Upper lobe of left lung (tissue), 6 donors: ENCODE results near the gene VPS13D. TPM values are rescaled to one million over a fixed set of nuclear protein-coding genes. Genes with fewer than 3 reads are reported as not detected.

Source experiments
- ATAC-seq, 2 donors: fragments of 200-7000 bp; cut with Tn5 transposase; one replicate each; pipeline ENCODE4 v1.9.1; 2022; ENCODE audit warnings: mild to moderate bottlenecking in 2 of 2, moderate library complexity in 2 of 2; ENCODE audit not compliant: low FRiP score in 2 of 2
- DNase-seq, 2 donors: peaks; one replicate each; pipeline ENCODE4 v3.0.0-alpha.2; 2019 to 2020
- H3K27ac ChIP-seq, 4 donors: fragments of 200-600 bp; sonication (generic); one replicate each; pipeline ENCODE4 v1.5.1; 2016 to 2019
- H3K27me3 ChIP-seq, 4 donors: fragments of 200-600 bp; sonication (generic); one replicate each; pipeline ENCODE4 v1.5.1; 2017 to 2019
- H3K36me3 ChIP-seq, 4 donors: fragments of 200-600 bp; sonication (generic); one replicate each; pipeline ENCODE4 v1.5.1; 2016 to 2019
- H3K4me1 ChIP-seq, 4 donors: fragments of 200-600 bp; sonication (generic); one replicate each; pipeline ENCODE4 v1.5.1; 2018 to 2019
- H3K4me3 ChIP-seq, 4 donors: fragments of 200-600 bp; sonication (generic); one replicate each; pipeline ENCODE4 v1.5.1; 2017 to 2019; ENCODE audit warnings: mild to moderate bottlenecking in 2 of 4, moderate library complexity in 1 of 4
- H3K9me3 ChIP-seq, 4 donors: fragments of 200-600 bp; sonication (generic); one replicate each; pipeline ENCODE4 v1.5.1; 2018 to 2019
- CTCF ChIP-seq, 6 experiments: fragments of 450-650 bp in 4 of 6; fragments of 200-600 bp in 2 of 6; sonication (generic) in 2 of 6; IDR thresholded peaks; one replicate each; pipeline ENCODE4 v1.5.1; 2016 to 2019; ENCODE audit warnings: antibody characterized with exemption in 6 of 6
- EP300 ChIP-seq, 4 donors: sonication (generic); formaldehyde crosslinking; IDR thresholded peaks; one replicate each; pipeline ENCODE4 v1.5.1; 2017; ENCODE audit warnings: antibody characterized with exemption in 4 of 4, control low read depth in 2 of 4
- POLR2A ChIP-seq, 4 donors: fragments of 450-650 bp; IDR thresholded peaks; one replicate each; pipeline ENCODE4 v1.5.1; 2016 to 2017; ENCODE audit warnings: antibody characterized with exemption in 4 of 4, mild to moderate bottlenecking in 2 of 4
- POLR2AphosphoS5 ChIP-seq, 2 donors: sonication (generic); formaldehyde crosslinking; IDR thresholded peaks; one replicate each; pipeline ENCODE4 v1.5.1; 2017; ENCODE audit warnings: antibody characterized with exemption in 2 of 2
- WGBS, 2 donors: methylation state at CpG; one replicate each; pipeline ENCODE4 v1.1.5; 2017 to 2018; 5-methylcytosine and 5-hydroxymethylcytosine counted together
- total RNA-seq, 6 donors: library from RNA; depleted of rRNA in 4 of 6; stranded (reverse); fragments of >200 nt in 4 of 6; gene quantifications; one replicate each; pipeline versions ENCODE4 v1.1.0 to v1.2.1, GENCODE V29; 2016 to 2021
- donor health status: DM: no; HTN: no; CAD: no; lungs with moderate emphysema.
- donor health status: DM: no; HTN: yes; CAD: no; lungs with severe emphysema.

The VPS13D gene
- total RNA-seq, 6 donors from 2014 or later = 54.9 to 181 (median 87.9) TPM

DNA sequence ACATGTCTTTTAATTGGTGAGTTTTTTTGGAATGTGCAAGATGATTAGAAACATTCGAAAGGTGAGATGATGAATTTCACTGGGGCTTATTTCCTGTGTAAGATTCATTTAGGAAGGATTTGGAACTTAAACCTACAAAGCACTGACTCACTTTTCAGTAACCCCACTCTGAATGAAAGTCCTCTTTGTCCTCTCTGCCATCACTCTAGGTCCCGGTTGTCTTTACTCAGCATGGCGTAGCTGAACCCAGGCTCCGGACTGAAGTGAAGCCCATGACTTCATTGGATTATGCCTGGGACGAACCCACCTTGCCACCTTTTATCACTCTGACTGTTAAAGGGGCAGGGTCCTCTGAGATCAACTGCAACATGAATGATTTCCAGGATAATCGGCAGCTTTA lies 139.4 kb downstream of the VPS13D start:
- H3K27me3 ChIP-seq = no peaks in the 10 kb centered on the region
- TF ChIP-seq POLR2A (IDR thresholded peaks at IDR 0.05) = no peak
- TF ChIP-seq POLR2AphosphoS5 (IDR thresholded peaks at IDR 0.05) = no peak
- no peak for TF ChIP-seq CTCF (IDR thresholded peaks at IDR 0.05)
- TF ChIP-seq EP300 (IDR thresholded peaks at IDR 0.05) = no peak
- H3K4me3 ChIP-seq = no peak overlapping the region
- ATAC-seq (no peak), DNase-seq (no peak)
- peaks cover 0 to 4% (median 0%) of the 10 kb centered on the region in 4 donors for H3K4me1 ChIP-seq
- H3K36me3 ChIP-seq = peaks cover 0 to 49% (median 25%) of the 10 kb centered on the region in 4 donors
- no peaks in the 10 kb centered on the region for H3K9me3 ChIP-seq
- 90 to 93% methylated on average over 6 of the region's 6 CpGs for WGBS, 2 donors
- no peak overlapping the region for H3K27ac ChIP-seq

GRCh38 chr1:12370333-12370975 lies 140.6 kb downstream of the VPS13D start:
- Histone ChIP-seq H3K27me3 (no peaks in the 10 kb centered on the region), H3K4me3 (no peak overlapping the region), H3K9me3 (no peaks in the 10 kb centered on the region), H3K4me1 (peaks cover 0 to 4% (median 0%) of the 10 kb centered on the region in 4 donors), H3K27ac (no peak overlapping the region), H3K36me3 (peaks cover 0 to 51% (median 31%) of the 10 kb centered on the region in 4 donors)
- WGBS, 2 donors = 84 to 85% methylated on average over 5 of the region's 5 CpGs
- DNase-seq (no peak), ATAC-seq (no peak)
- TF ChIP-seq EP300 (IDR thresholded peaks at IDR 0.05) (no peak), CTCF (IDR thresholded peaks at IDR 0.05) (no peak), POLR2A (IDR thresholded peaks at IDR 0.05) (no peak), POLR2AphosphoS5 (IDR thresholded peaks at IDR 0.05) (no peak)

DNA sequence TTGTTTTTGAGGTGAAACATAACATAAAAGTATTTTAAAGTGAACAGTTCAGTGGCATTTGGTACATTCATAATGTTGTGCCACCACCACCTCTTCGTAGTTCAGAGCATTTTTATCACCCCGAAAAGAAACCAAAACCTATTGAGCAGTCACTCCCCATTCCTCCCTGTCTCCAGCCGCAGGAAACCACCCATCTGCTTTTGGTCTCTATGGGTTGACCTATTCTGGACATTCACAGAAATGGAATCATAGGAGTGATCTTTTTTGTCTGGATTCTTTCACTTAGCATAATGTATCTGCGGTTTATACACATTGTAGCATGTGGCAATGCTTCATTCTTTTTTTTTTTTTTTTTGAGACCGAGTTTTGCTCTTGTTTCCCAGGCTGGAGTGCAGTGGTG lies 141.2 kb downstream of the VPS13D start:
- ATAC-seq (no peak), DNase-seq (no peak)
- Histone ChIP-seq H3K27me3 (no peaks in the 10 kb centered on the region), H3K4me1 (peaks cover 0 to 5% (median 3%) of the 10 kb centered on the region in 4 donors), H3K9me3 (no peaks in the 10 kb centered on the region), H3K36me3 (peaks cover 0 to 57% (median 31%) of the 10 kb centered on the region in 4 donors), H3K27ac (no peak overlapping the region), H3K4me3 (no peak overlapping the region)
- TF ChIP-seq POLR2A (IDR thresholded peaks at IDR 0.05) (no peak), POLR2AphosphoS5 (IDR thresholded peaks at IDR 0.05) (no peak), CTCF (IDR thresholded peaks at IDR 0.05) (no peak), EP300 (IDR thresholded peaks at IDR 0.05) (no peak)
- WGBS, 2 donors = 88 to 91% methylated on average over 5 of the region's 5 CpGs

- no peaks in the 10 kb centered on the region for H3K9me3 ChIP-seq
- no peak for ATAC-seq
- TF ChIP-seq CTCF (IDR thresholded peaks at IDR 0.05) (no peak), POLR2A (IDR thresholded peaks at IDR 0.05) (no peak)
- DNase-seq = no peak
- no peaks in the 10 kb centered on the region for H3K27me3 ChIP-seq
- 83 to 91% methylated on average over 2 of the region's 2 CpGs for WGBS, 2 donors
- H3K4me1 ChIP-seq = peaks cover 5 to 14% (median 10%) of the 10 kb centered on the region in 4 donors
- H3K27ac ChIP-seq = no peak overlapping the region
- H3K4me3 ChIP-seq = no peak overlapping the region
- peaks cover 0 to 61% (median 31%) of the 10 kb centered on the region in 4 donors for H3K36me3 ChIP-seq
Measured at GRCh38 chr1:12372180-12372579, 142.3 kb downstream of the VPS13D start.

DNA sequence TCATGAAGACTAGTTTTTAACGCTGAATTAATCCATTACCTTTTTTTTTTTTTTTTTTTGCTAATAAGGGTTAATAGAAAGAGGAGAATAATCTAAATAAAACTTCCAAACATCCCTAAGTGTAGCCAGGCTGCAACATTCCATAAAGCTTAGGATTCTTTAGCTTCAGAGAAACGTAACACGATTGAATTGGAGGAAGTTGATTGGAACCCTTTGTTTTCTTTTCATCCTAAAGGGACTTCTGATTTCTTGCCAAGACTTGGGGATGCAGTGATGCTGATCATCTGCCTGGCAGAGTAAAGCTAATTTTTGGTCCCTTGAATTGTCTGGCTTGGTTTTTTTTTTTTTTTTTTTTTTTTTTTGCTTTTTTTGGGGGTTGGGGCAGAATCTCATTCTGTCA lies 142.9 kb downstream of the VPS13D start:
- H3K36me3 ChIP-seq = peaks cover 0 to 61% (median 26%) of the 10 kb centered on the region in 4 donors
- 66 to 68% methylated on average over 3 of the region's 3 CpGs for WGBS, 2 donors
- no peak for DNase-seq

More for the DNA sequence above, 142.9 kb downstream of the VPS13D start:
- H3K27me3 ChIP-seq = no peaks in the 10 kb centered on the region
- no peak overlapping the region for H3K4me3 ChIP-seq
- H3K27ac ChIP-seq = no peak overlapping the region
- peaks cover 5 to 15% (median 11%) of the 10 kb centered on the region in 4 donors for H3K4me1 ChIP-seq
- TF ChIP-seq POLR2AphosphoS5 (IDR thresholded peaks at IDR 0.05) (no peak), CTCF (IDR thresholded peaks at IDR 0.05) (no peak), POLR2A (IDR thresholded peaks at IDR 0.05) (no peak), EP300 (IDR thresholded peaks at IDR 0.05) (no peak)
- H3K9me3 ChIP-seq = no peaks in the 10 kb centered on the region
- ATAC-seq = no peak
